BLaER1 treated with 17β-estradiol and CSF1 and Interleukin-3, amounts not matched to agents 10 nM and 100 nM (cell line): ENCODE results near the gene WDR41.
"Not testable (repeated sequence)": the region's sequence is repeated elsewhere in the genome, so short reads cannot be mapped to it uniquely, and the experiment has no call there.

Source experiments
- H3K27ac ChIP-seq, 11 experiments: shearing (Covaris generic); formaldehyde crosslinking; 2 replicates each; pipeline ENCODE4 v1.8.1; 2022
- H3K27me3 ChIP-seq, 11 experiments: shearing (Covaris generic); formaldehyde crosslinking; 2 replicates each; pipeline ENCODE4 v1.8.1; 2022
- H3K36me3 ChIP-seq, 11 experiments: shearing (Covaris generic); formaldehyde crosslinking; 2 replicates each; pipeline ENCODE4 v1.8.1; 2022
- H3K4me1 ChIP-seq, 10 experiments: shearing (Covaris generic); formaldehyde crosslinking; 2 replicates each; pipeline ENCODE4 v1.8.1; 2022
- H3K4me2 ChIP-seq, 11 experiments: shearing (Covaris generic); formaldehyde crosslinking; 2 replicates each; pipeline ENCODE4 v1.8.1; 2022
- H3K4me3 ChIP-seq, 10 experiments: shearing (Covaris generic); formaldehyde crosslinking; 2 replicates each; pipeline ENCODE4 v1.8.1; 2022
- H3K9ac ChIP-seq, 11 experiments: shearing (Covaris generic); formaldehyde crosslinking; 2 replicates each; pipeline ENCODE4 v1.8.1; 2022
- H3K9me3 ChIP-seq, 11 experiments: shearing (Covaris generic); formaldehyde crosslinking; replicated peaks in 1 of 11; 2 replicates each; pipeline ENCODE4 v1.8.1; 2022
- H4K20me1 ChIP-seq, 11 experiments: shearing (Covaris generic); formaldehyde crosslinking; 2 replicates each; pipeline ENCODE4 v1.8.1; 2022
- Cebpa-rat ChIP-seq, 11 experiments: shearing (Covaris generic); IDR thresholded peaks; 2 replicates each; pipeline ENCODE4 v1.8.1; 2022

WDR41 gene

DNA sequence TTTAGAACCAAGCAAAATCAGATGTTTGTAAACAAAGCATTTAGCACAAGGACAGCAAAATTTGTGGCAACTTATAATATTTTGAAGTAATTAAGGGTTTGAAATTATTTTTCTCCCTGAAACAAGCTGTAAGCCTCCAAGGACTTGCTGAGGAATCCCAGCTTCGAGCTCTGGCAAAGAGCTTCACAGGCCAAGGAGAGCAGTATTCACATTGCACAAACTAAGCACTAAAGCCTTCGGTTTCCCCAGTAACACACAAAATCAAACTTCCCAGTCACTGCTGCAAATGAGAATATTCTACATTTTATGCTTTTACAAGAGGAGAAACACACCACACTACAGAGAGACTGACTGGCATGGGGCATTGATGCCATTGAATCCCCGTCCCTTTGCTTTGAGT is 101.9 kb downstream of the WDR41 start:
- no peak overlapping the region for H3K4me3 ChIP-seq
- H3K9ac ChIP-seq, result no peak overlapping the region
- no peaks in the 10 kb centered on the region for H3K4me1 ChIP-seq
- no peak overlapping the region for H3K27ac ChIP-seq
- no peaks in the 10 kb centered on the region for H3K27me3 ChIP-seq
- no peak for TF ChIP-seq Cebpa-rat (IDR thresholded peaks at IDR 0.05)
- no peaks in the 10 kb centered on the region for H3K36me3 ChIP-seq
- H3K4me2 ChIP-seq, result no peak overlapping the region
- peaks cover 0 to 10% (median 0%) of the 10 kb centered on the region in 11 experiments; a peak in 2 of 22 replicates for H3K9me3 ChIP-seq
- no peaks in the 10 kb centered on the region for H4K20me1 ChIP-seq

DNA sequence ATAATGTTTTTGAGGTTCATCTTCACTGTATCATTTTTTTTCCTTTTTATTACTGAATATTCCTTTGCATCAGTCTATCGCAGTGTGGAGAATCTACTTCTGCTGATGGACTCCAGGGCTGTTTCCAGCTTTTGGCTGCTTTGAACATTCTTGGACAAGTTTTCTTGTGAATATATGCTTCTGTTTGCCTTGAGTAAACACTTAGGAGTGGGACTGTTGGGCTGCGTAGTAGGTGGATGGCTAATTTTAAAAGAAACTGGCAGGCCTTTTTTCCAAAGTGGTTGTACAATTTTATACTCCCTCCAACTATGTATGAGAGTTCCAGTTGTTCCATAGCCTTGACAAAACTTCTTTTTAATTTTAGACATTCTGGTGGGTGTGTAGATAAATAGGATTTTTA is 102.4 kb downstream of the WDR41 start:
- H3K4me1 ChIP-seq, result no peaks in the 10 kb centered on the region
- peaks cover 0 to 10% (median 0%) of the 10 kb centered on the region in 11 experiments; a peak in 2 of 22 replicates for H3K9me3 ChIP-seq
- H3K4me2 ChIP-seq, result no peak overlapping the region
- TF ChIP-seq Cebpa-rat (IDR thresholded peaks at IDR 0.05), result no peak
- no peak overlapping the region for H3K9ac ChIP-seq
- H3K4me3 ChIP-seq, result no peak overlapping the region
- no peak overlapping the region for H3K27ac ChIP-seq
- H4K20me1 ChIP-seq, result no peaks in the 10 kb centered on the region
- H3K36me3 ChIP-seq, result no peaks in the 10 kb centered on the region
- no peaks in the 10 kb centered on the region for H3K27me3 ChIP-seq

GRCh38 chr5:77386340-77386739 is 105.8 kb downstream of the WDR41 start:
- H3K27ac ChIP-seq, H3K36me3 ChIP-seq, H3K9ac ChIP-seq, H3K27me3 ChIP-seq, H3K4me3 ChIP-seq, H3K4me2 ChIP-seq, H4K20me1 ChIP-seq, H3K4me1 ChIP-seq: not testable (repeated sequence)
- H3K9me3 ChIP-seq, result peaks cover 0 to 12% (median 0%) of the 10 kb centered on the region in 11 experiments; a peak in 4 of 22 replicates

DNA sequence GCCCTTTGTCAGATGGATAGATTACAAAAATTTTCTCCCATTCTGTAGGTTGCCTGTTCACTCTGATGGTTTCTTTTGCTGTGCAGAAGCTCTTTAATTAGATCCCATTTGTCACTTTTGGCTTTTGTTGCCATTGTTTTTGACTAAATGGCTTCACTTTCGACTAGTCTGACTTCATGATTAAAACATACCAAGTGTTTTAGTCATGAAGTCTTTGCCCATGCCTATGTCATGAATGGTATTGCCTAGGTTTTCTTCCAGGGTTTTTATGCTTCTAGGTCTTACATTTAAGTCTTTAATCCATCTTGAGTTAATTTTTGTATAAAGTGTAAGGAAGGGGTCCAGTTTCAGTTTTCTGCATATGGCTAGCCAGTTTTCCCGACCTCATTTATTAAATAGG is 108.8 kb downstream of the WDR41 start:
- peaks cover 0 to 12% (median 0%) of the 10 kb centered on the region in 11 experiments; a peak in 3 of 22 replicates for H3K9me3 ChIP-seq
- not testable (repeated sequence) for H3K27ac ChIP-seq, H3K4me2 ChIP-seq, H4K20me1 ChIP-seq, H3K9ac ChIP-seq, H3K36me3 ChIP-seq, H3K4me3 ChIP-seq, H3K27me3 ChIP-seq
- H3K4me1 ChIP-seq, result peaks cover 21 to 28% (median 25%) of the 10 kb centered on the region in 10 experiments; a peak in 19 of 20 replicates
